ENCODE results near the gene BMP4. TPM values are rescaled to one million over a fixed set of nuclear protein-coding genes. Genes with fewer than 3 reads are reported as not detected.

BMP4 gene
- total RNA-seq, 1 donor, result 23.8 TPM

- no peak for TF ChIP-seq CTCF (IDR thresholded peaks at IDR 0.05; ENCODE audit: insufficient read depth, low read length)
- no peak for DNase-seq (ENCODE audit: low read depth)
- no peak overlapping the region for H3K4me3 ChIP-seq (ENCODE audit: low read depth, low read length)
These were observed 12.1 kb upstream of the BMP4 start for GRCh38 chr14:53968726-53969125.

GRCh38 chr14:53967606-53968005 is 11.0 kb upstream of the BMP4 start:
- no peak for TF ChIP-seq CTCF (IDR thresholded peaks at IDR 0.05; ENCODE audit: insufficient read depth, low read length)

GRCh38 chr14:53964249-53964648 is 7.6 kb upstream of the BMP4 start:
- no peak overlapping the region for H3K4me3 ChIP-seq (ENCODE audit: low read depth, low read length)
- no peak for TF ChIP-seq CTCF (IDR thresholded peaks at IDR 0.05; ENCODE audit: insufficient read depth, low read length)
- DNase-seq (ENCODE audit: low read depth), result no peak

More at GRCh38 chr14:53967606-53968005, 11.0 kb upstream of the BMP4 start:
- no peak overlapping the region for H3K4me3 ChIP-seq (ENCODE audit: low read depth, low read length)
- no peak for DNase-seq (ENCODE audit: low read depth)

- peak overlapping the region; percentile 47 for H3K4me3 ChIP-seq (ENCODE audit: low read depth, low read length)
- peak; percentile 48 for TF ChIP-seq CTCF (IDR thresholded peaks at IDR 0.05; ENCODE audit: insufficient read depth, low read length)
- peak; percentile 37 for DNase-seq (ENCODE audit: low read depth)
These were observed 6.9 kb upstream of the BMP4 start for GRCh38 chr14:53963320-53964227.

GRCh38 chr14:53962953-53963319 is 6.3 kb upstream of the BMP4 start:
- DNase-seq (ENCODE audit: low read depth), result no peak
- no peak for TF ChIP-seq CTCF (IDR thresholded peaks at IDR 0.05; ENCODE audit: insufficient read depth, low read length)
- H3K4me3 ChIP-seq (ENCODE audit: low read depth, low read length), result no peak overlapping the region

- TF ChIP-seq CTCF (IDR thresholded peaks at IDR 0.05; ENCODE audit: insufficient read depth, low read length), result no peak
- DNase-seq (ENCODE audit: low read depth), result no peak
- no peak overlapping the region for H3K4me3 ChIP-seq (ENCODE audit: low read depth, low read length)
These were observed 2.0 kb upstream of the BMP4 start for GRCh38 chr14:53958628-53959027.
